ENCODE measurements around the gene GRID2. TPM values are rescaled to one million over a fixed set of nuclear protein-coding genes. Genes with fewer than 3 reads are reported as not detected.
"Not testable (repeated sequence)": the region's sequence is repeated elsewhere in the genome, so short reads cannot be mapped to it uniquely, and the experiment has no call there.

The GRID2 gene
- total RNA-seq, 4 donors from 2014 or later: 0.33 TPM; not detected in 3

DNA sequence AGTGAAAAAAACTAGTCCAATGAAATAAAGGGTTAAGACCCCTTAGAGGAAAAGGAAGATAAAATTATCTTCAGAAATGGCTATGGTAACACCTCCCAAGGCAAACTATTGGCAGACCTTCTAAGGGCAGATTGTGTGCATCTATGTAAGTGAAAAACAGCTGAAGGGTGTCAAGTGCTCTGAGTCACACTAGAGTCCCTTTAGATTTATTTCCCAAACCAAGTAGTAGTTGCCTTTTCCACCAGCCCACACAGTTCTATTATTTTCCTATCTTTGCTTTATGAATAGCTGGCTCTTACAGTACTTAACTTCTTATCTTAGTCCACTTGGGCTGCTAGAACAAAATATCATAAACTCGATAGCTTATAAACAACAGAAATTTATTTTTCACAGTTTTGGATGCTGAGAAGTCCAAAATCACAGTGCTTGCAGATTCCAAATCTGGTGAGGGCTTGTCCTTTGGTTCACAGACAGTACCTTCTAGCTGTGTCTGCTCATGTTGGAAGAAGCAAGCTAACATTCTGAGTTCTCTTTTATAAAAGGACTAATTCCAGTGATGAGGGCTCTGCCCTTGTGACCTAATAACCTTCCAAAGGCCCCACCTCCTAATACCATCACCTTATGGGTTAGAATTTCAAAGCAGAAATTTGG, 143.6 kb downstream of the GRID2 start:
- Histone ChIP-seq H3K9me3 (no peaks in the 10 kb centered on the region), H3K4me1 (no peaks in the 10 kb centered on the region), H3K27me3 (no peaks in the 10 kb centered on the region), H3K4me3 (replicated peaks in 1 of 3) (no peak overlapping the region), H3K27ac (no peak overlapping the region), H3K36me3 (no peaks in the 10 kb centered on the region)
- intact Hi-C loops (cut with DNase I): no loop called here
- no peak for DNase-seq
- TF ChIP-seq POLR2A (IDR thresholded peaks at IDR 0.05): no peak
- TF ChIP-seq, protein P1, sequence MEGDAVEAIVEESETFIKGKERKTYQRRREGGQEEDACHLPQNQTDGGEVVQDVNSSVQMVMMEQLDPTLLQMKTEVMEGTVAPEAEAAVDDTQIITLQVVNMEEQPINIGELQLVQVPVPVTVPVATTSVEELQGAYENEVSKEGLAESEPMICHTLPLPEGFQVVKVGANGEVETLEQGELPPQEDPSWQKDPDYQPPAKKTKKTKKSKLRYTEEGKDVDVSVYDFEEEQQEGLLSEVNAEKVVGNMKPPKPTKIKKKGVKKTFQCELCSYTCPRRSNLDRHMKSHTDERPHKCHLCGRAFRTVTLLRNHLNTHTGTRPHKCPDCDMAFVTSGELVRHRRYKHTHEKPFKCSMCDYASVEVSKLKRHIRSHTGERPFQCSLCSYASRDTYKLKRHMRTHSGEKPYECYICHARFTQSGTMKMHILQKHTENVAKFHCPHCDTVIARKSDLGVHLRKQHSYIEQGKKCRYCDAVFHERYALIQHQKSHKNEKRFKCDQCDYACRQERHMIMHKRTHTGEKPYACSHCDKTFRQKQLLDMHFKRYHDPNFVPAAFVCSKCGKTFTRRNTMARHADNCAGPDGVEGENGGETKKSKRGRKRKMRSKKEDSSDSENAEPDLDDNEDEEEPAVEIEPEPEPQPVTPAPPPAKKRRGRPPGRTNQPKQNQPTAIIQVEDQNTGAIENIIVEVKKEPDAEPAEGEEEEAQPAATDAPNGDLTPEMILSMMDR (IDR thresholded peaks at IDR 0.05): no peak
- 75 to 77% methylated on average over 1 of the region's 1 CpG for WGBS, 2 donors

DNA sequence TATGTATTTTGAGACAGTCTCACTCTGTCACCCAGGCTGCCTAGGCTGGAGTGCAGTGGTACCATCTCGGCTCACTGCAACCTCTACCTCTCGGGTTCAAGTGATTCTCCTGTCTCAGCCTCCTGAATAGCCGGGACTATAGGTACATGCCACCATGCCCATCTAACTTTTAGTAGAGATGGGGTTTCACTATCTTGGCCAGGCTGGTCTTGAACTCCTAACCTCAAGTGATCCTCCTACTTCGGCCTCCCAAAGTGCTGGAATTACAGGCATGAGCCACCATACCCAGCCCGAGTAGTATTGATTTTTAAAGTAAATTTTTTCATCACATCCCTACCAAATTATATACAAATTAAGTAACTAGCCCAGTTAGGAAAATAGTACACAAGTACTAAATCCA, 144.4 kb downstream of the GRID2 start:
- H3K27ac ChIP-seq; intact Hi-C loops (cut with DNase I); H3K27me3 ChIP-seq; H3K4me1 ChIP-seq; H3K4me3 ChIP-seq (replicated peaks in 1 of 3); H3K36me3 ChIP-seq; DNase-seq; H3K9me3 ChIP-seq: not testable (repeated sequence)
- WGBS, 2 donors: 85 to 96% methylated on average over 5 of the region's 5 CpGs

DNA sequence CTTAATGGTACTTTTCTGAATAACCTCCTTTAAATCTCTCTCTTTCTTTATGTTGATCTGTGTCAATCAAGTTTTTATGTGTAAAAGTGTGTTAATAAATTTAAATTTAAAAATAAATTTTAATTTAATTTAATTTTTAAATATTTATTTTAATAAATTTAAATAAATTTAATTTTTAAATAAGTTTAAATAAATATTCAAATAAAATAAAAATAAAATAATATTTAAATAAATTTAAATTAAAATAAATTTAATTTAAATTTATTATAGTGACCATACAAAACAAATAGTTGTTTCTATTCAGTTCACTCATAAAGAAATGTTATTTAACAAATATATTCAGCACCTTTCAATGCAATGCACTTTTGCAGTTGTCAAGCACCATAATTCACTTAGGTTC, 146.9 kb downstream of the GRID2 start:
- no peak for DNase-seq
- intact Hi-C loops (cut with DNase I): no loop called here

DNA sequence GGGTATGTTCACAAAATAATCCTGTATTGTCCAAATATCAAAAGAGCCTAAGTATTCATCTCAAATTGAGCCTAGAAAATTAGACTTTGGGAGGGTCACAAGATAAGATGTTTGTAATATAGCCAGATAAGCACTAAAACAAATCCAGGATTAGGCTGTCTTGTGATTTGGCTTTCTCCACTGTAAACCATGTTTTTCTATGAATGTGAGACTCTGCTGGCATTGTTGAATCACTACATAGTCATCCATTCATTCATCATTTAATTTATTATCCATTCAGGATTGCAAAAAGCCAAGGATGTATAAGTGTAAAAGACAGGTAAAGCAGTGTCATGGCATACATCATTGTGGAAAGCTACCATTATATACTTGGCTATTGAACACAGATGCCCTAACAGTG, 148.0 kb downstream of the GRID2 start:
- DNase-seq: no peak
- Histone ChIP-seq H3K9me3 (no peaks in the 10 kb centered on the region), H3K36me3 (no peaks in the 10 kb centered on the region), H3K27ac (no peak overlapping the region), H3K27me3 (no peaks in the 10 kb centered on the region), H3K4me1 (no peaks in the 10 kb centered on the region), H3K4me3 (replicated peaks in 1 of 3) (no peak overlapping the region)
- intact Hi-C loops (cut with DNase I): no loop called here
- TF ChIP-seq, protein P1 (IDR thresholded peaks at IDR 0.05): no peak
- no peak for TF ChIP-seq POLR2A (IDR thresholded peaks at IDR 0.05)

More for the DNA sequence above, 146.9 kb downstream of the GRID2 start:
- Histone ChIP-seq H3K4me3 (replicated peaks in 1 of 3) (no peak overlapping the region), H3K9me3 (no peaks in the 10 kb centered on the region), H3K36me3 (no peaks in the 10 kb centered on the region), H3K27me3 (no peaks in the 10 kb centered on the region), H3K4me1 (no peaks in the 10 kb centered on the region), H3K27ac (no peak overlapping the region)
- no peak for TF ChIP-seq POLR2A (IDR thresholded peaks at IDR 0.05)
- TF ChIP-seq, protein P1 (IDR thresholded peaks at IDR 0.05): no peak

DNA sequence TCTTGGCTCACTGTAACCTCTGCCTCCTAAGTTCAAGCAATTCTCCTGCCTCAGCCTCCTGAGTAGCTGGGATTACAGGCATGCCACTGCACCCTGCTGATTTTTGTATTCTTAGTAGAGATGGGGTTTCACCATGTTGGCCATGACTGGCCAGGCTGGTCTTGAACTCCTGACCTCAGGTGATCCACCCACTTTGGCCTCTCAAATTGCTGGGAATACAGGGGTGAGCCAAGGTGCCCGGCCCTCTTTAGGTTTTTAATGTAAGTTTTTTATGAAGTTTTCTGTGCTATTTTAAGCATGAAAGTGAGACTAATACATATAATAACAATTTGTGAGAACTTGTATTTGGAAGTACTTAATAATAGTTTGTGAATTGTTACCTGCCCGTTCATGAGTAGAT, 148.6 kb downstream of the GRID2 start:
- H3K9me3 ChIP-seq; H3K36me3 ChIP-seq; H3K27me3 ChIP-seq; H3K27ac ChIP-seq; H3K4me1 ChIP-seq; intact Hi-C loops (cut with DNase I); H3K4me3 ChIP-seq (replicated peaks in 1 of 3); DNase-seq: not testable (repeated sequence)
- 90 to 96% methylated on average over 2 of the region's 2 CpGs for WGBS, 2 donors

DNA sequence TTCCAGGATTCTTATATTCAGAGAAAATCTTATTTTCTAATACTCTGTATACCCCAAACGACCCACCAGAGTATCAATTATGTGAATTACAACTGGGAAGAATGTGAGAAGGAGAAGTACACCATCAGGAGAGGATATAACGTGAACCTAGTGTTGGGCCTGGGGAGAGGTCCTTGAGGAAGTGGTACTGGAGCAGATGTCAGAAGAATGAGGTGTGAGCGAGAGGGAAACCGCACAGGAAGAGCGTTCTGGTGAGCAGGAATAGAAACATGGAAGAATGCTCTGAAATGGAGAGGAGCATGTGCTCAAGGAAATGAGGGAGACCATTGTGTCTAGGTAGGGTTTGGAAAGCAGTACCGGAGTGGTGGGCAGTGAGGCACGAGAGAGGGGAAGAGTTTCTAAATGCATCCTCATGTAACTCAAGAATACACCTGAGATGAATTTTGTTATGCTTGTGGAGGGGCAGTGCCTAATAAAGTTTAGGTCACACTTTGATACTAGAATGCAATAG, 151.6 kb downstream of the GRID2 start:
- WGBS, 2 donors: 80 to 86% methylated on average over 7 of the region's 7 CpGs
- no peaks in the 10 kb centered on the region for H3K4me1 ChIP-seq
- no peaks in the 10 kb centered on the region for H3K36me3 ChIP-seq
- no peak overlapping the region for H3K4me3 ChIP-seq (replicated peaks in 1 of 3)
- H3K27me3 ChIP-seq: no peaks in the 10 kb centered on the region
- H3K27ac ChIP-seq: no peak overlapping the region
- no peak for DNase-seq
- TF ChIP-seq, protein P1 (IDR thresholded peaks at IDR 0.05): no peak
- TF ChIP-seq POLR2A (IDR thresholded peaks at IDR 0.05): no peak
- H3K9me3 ChIP-seq: no peaks in the 10 kb centered on the region
- intact Hi-C loops (cut with DNase I): no loop called here

Measured in thyroid gland (tissue), 4 donors.